GM18519 (cell line): ENCODE results near the gene PCDHA5.
"Not testable (repeated sequence)": the region's sequence is repeated elsewhere in the genome, so short reads cannot be mapped to it uniquely, and the experiment has no call there.

Experiments
- ATAC-seq: cut with Tn5 transposase; IDR thresholded peaks from one replicate; pipeline ENCODE4 v1.9.1; 2021; ENCODE audit warnings: mild to moderate bottlenecking, moderate library complexity; ENCODE audit not compliant: unreplicated experiment, low FRiP score

Gene PCDHA5

DNA sequence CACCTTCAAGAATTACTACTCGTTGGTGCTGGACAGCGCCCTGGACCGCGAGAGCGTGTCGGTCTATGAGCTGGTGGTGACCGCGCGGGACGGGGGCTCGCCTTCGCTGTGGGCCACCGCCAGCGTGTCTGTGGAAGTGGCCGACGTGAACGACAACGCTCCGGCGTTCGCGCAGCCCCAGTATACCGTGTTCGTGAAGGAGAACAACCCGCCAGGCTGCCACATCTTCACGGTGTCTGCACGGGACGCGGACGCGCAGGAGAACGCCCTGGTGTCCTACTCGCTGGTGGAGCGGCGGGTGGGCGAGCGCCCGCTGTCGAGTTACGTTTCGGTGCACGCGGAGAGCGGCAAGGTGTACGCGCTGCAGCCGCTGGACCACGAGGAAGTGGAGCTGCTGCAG lies 1.6 kb downstream of the PCDHA5 start:
- not testable (repeated sequence) for ATAC-seq

- no peak for ATAC-seq
Measured at GRCh38 chr5:140823475-140823874, 2.1 kb downstream of the PCDHA5 start.

DNA sequence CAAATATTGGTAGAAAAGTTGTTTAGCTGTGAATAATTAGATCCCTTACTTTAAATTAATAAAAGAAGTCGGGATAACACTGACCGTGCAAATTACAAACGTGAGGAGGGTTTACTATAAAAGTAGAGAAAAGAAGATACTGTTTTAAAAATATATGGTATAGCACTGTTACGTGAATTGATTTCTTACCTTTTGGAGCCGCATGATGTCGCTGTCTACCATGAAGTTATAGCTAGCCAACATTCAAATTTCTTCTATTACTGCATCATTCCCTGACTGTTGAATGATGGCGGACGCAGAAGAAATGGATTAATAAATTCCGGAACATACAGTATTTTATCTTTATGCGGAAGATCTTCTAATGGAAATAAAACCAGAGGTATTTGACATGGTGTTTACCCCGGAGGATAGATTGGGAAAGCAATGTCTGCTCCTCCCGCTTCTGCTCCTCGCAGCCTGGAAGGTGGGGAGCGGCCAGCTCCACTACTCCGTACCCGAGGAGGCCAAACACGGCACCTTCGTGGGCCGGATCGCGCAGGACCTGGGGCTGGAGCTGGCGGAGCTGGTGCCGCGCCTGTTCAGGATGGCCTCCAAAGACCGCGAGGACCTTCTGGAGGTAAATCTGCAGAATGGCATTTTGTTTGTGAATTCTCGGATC lies 6.4 kb downstream of the PCDHA5 start, which contains the start of gene PCDHA6:
Gene PCDHA6, plus strand, starts transcription at position 257 of the 658 bp plus-strand sequence. Its CDS starts 132 bp downstream, at position 389.
- ATAC-seq: no peak

- ATAC-seq: no peak
Measured at GRCh38 chr5:140828362-140828737, 6.9 kb downstream of the PCDHA5 start.

- ATAC-seq: not testable (repeated sequence)
Measured at GRCh38 chr5:140829511-140830501, 8.4 kb downstream of the PCDHA5 start.

- ATAC-seq: no peak
Measured at GRCh38 chr5:140833993-140834392, 12.6 kb downstream of the PCDHA5 start, which contains the start of gene PCDHA7. TSS of gene PCDHA7 (plus strand) at chr5:140834269. CDS start at chr5:140834384, 115 bp downstream.

- not testable (repeated sequence) for ATAC-seq
Measured at GRCh38 chr5:140834439-140835008, 13.1 kb downstream of the PCDHA5 start.

- ATAC-seq: no peak
Measured at GRCh38 chr5:140835622-140836510, 14.5 kb downstream of the PCDHA5 start.

DNA sequence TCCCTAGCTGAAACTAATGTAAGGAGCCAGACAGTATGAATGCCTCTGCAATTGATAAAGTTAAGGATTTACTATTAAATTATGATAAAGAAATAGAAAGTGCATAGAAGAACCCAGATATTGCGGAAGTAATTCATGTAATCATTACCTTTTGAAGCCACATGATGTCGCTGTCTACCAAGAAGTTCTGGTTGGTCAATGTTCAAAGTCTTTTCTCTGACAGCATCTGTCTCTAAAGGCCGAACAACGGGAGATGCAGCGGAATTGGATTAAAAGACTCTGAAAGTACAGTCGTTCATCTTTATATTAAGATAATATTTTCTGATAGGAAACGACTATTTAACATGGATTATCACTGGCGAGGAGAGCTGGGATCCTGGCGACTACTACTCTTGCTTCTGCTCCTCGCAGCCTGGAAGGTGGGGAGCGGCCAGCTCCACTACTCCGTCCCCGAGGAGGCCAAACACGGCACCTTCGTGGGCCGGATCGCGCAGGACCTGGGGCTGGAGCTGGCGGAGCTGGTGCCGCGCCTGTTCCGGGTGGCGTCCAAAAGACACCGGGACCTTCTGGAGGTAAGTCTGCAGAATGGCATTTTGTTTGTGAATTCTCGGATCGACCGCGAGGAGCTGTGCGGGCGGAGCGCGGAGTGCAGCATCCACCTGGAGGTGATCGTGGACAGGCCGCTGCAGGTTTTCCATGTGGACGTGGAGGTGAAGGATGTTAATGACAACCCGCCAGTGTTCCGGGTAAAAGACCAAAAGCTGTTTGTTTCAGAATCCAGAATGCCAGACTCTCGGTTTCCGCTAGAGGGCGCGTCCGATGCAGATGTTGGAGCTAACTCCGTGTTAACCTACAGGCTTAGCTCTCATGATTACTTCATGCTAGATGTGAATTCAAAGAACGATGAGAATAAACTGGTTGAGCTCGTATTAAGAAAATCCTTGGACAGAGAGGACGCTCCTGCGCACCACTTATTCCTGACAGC lies 19.9 kb downstream of the PCDHA5 start, which contains the start of gene PCDHA8:
Gene PCDHA8, plus strand, starts transcription at position 210 of the 985 bp plus-strand sequence. Its CDS starts 135 bp downstream, at position 345.
- no peak for ATAC-seq

- ATAC-seq: no peak
Measured at GRCh38 chr5:140842798-140843733, 21.7 kb downstream of the PCDHA5 start.

DNA sequence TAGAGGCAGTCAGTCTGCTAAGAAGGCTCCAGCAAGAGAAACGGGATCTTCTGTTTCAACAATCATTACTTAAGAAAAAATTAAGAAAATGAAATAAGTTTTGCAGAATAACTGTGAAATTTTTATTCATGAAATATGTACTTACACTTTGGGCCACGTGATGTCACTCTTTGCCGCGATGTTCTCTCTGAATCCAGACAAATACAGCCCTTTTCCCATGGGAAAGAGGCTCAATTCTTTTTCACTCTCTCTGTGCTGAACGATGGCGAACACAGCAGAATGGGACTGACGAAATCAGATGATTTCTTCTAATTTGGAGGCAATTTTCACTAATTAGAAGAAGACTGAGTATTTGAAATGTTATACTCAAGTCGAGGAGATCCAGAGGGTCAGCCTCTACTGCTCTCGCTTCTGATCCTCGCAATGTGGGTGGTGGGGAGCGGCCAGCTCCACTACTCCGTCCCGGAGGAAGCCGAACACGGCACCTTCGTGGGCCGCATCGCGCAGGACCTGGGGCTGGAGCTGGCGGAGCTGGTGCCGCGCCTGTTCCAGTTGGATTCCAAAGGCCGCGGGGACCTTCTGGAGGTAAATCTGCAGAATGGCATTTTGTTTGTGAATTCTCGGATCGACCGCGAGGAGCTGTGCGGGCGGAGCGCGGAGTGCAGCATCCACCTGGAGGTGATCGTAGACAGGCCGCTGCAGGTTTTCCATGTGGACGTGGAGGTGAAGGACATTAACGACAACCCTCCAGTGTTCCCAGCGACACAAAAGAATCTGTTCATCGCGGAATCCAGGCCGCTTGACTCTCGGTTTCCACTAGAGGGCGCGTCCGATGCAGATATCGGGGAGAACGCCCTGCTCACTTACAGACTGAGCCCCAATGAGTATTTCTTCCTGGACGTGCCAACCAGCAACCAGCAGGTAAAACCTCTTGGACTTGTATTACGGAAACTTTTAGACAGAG lies 27.0 kb downstream of the PCDHA5 start, which contains the start of gene PCDHA9:
Gene PCDHA9, plus strand, starts transcription at position 244 of the 964 bp plus-strand sequence. Its CDS starts 114 bp downstream, at position 358.
- ATAC-seq: not testable (repeated sequence)

DNA sequence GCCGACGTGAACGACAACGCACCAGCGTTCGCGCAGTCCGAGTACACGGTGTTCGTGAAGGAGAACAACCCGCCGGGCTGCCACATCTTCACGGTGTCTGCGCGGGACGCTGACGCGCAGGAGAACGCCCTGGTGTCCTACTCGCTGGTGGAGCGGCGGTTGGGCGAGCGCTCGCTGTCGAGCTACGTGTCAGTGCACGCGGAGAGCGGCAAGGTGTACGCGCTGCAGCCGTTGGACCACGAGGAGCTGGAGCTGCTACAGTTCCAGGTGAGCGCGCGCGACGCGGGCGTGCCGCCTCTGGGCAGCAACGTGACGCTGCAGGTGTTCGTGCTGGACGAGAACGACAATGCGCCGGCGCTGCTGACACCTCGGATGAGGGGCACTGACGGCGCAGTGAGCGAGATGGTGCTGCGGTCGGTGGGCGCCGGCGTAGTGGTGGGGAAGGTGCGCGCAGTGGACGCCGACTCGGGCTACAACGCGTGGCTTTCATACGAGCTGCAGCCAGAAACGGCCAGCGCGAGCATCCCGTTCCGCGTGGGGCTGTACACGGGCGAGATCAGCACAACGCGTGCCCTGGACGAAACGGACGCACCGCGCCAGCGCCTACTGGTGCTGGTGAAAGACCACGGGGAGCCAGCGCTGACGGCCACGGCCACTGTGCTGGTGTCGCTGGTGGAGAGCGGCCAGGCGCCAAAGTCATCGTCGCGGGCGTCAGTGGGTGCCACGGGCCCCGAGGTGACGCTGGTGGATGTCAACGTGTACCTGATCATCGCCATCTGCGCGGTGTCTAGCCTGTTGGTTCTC lies 28.6 kb downstream of the PCDHA5 start:
- ATAC-seq: not testable (repeated sequence)

DNA sequence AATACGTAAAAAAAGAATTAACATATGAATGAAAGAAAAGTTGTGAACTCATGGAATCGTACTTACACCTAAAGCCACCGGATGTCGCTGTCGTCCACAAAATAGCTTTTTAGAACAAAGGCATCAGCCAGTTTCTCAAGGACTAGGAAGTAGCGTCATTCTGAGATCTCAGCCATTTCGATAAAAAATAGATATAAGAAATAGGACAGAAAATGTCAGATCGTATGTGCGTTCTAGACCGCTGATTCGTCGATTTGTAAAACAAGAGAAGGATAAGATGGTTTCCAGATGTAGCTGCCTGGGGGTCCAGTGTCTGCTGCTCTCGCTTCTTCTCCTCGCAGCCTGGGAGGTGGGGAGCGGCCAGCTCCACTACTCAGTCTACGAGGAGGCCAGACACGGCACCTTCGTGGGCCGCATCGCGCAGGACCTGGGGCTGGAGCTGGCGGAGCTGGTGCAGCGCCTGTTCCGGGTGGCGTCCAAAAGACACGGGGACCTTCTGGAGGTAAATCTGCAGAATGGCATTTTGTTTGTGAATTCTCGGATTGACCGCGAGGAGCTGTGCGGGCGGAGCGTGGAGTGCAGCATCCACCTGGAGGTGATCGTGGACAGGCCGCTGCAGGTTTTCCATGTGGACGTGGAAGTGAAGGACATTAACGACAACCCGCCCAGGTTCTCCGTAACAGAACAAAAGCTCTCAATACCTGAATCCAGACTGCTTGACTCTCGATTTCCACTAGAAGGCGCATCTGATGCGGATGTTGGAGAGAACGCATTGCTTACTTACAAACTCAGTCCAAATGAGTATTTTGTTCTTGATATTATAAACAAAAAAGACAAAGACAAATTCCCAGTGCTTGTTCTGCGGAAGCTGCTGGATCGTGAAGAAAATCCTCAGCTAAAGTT lies 34.6 kb downstream of the PCDHA5 start, which contains the start of gene PCDHA10:
Gene PCDHA10, plus strand, starts transcription at position 126 of the 903 bp plus-strand sequence. Its CDS starts 152 bp downstream, at position 278.
- no peak for ATAC-seq
